Heart right ventricle (tissue), 16 donors: ENCODE results near the gene SORL1. TPM values are rescaled to one million over a fixed set of nuclear protein-coding genes. Genes with fewer than 3 reads are reported as not detected.

Experiments used
- ATAC-seq, 8 donors: fragments of 200-7000 bp; cut with Tn5 transposase; one replicate each; pipeline ENCODE4 v1.9.1; 2020; ENCODE audit warnings: mild to moderate bottlenecking in 8 of 8, moderate library complexity in 8 of 8, moderate number of reproducible peaks in 1 of 8
- DNase-seq, 2 donors: peaks; one replicate each; pipeline ENCODE4 v3.0.0-alpha.2; 2020
- H3K27ac ChIP-seq, 10 donors: fragments of 200-600 bp; sonication (generic) in 2 of 10; one replicate each; pipeline versions ENCODE4 v1.5.0 to v1.8.0; 2020 to 2022; ENCODE audit warnings: mild to moderate bottlenecking in 3 of 10
- H3K27me3 ChIP-seq, 7 donors: fragments of 200-600 bp; one replicate each; pipeline ENCODE4 v1.8.0; 2021 to 2022; ENCODE audit warnings: mild to moderate bottlenecking in 2 of 7
- H3K36me3 ChIP-seq, 9 donors: fragments of 200-600 bp; sonication (generic) in 1 of 9; one replicate each; pipeline versions ENCODE4 v1.5.0 to v1.8.0; 2020 to 2022; ENCODE audit warnings: mild to moderate bottlenecking in 2 of 9
- H3K4me1 ChIP-seq, 9 donors: fragments of 200-600 bp; sonication (generic) in 1 of 9; one replicate each; pipeline versions ENCODE4 v1.5.0 to v1.8.0; 2020 to 2022; ENCODE audit warnings: mild to moderate bottlenecking in 4 of 9
- H3K4me3 ChIP-seq, 10 donors: fragments of 200-600 bp; sonication (generic) in 2 of 10; one replicate each; pipeline versions ENCODE4 v1.5.0 to v1.8.0; 2020 to 2022; ENCODE audit warnings: mild to moderate bottlenecking in 7 of 10, moderate library complexity in 2 of 10
- H3K9me3 ChIP-seq, 11 donors: fragments of 200-600 bp in 10 of 11; sonication (generic) in 2 of 11; one replicate each; pipeline versions ENCODE4 v1.5.0 to v1.8.0; 2013 to 2022; ENCODE audit warnings: mild to moderate bottlenecking in 2 of 11, control low read depth in 1 of 11, moderate library complexity in 1 of 11
- WGBS, 2 donors: extraction: QIAGEN DNeasy Blood & Tissue Kit; methylation state at CpG; one replicate each; pipeline ENCODE4 v1.1.7; 2013; ENCODE audit warnings: inconsistent platforms in 1 of 2; 5-methylcytosine and 5-hydroxymethylcytosine counted together
- intact Hi-C, 10 donors: fragments of 100-400 bp; cut with DNase I; formaldehyde crosslinking; loops; one replicate each; pipeline versions ENCODE4 v1.11.1 to v1.14.2; 2022
- polyA plus RNA-seq, 2 donors: library from polyadenylated mRNA; stranded (reverse); fragments of 200-250 nt; gene quantifications; one replicate each; pipeline ENCODE4 v1.2.3, GENCODE V29; 2013
- total RNA-seq, 10 donors: library from RNA; stranded (reverse); fragmentation: NEBNext Ultra II Directional in 3 of 10; extraction: Animal tissue kit (Norgen Biotek cat#: 25700) in 3 of 10; gene quantifications; one replicate each; pipeline versions ENCODE4 v1.2.1 to v1.2.4, GENCODE V29; 2021 to 2023
- TF ChIP-seq, protein P1 (sequence below), 9 donors: fragments of 200-600 bp; sonication (generic) in 2 of 9; IDR thresholded peaks; one replicate each; pipeline versions ENCODE4 v1.5.0 to v1.8.0; 2021 to 2022; ENCODE audit warnings: antibody characterized with exemption in 9 of 9, mild to moderate bottlenecking in 5 of 9, moderate library complexity in 1 of 9
- donor health status: Arrhythmogenic right ventricular cardiomyopathy.
- donor health status: ischemic (EF 13 %, LVEDD 7.1; RV severe dilation, severe dysfunction).
- donor health status: healthy with polysubstance abuse.
- donor health status: DM: no; HTN: yes; CAD: no.
- donor health status: DM: no; HTN: no; CAD: no.
- donor health status: ischemic (EF 25% LVEDD 6.9; RV normal size, moderate dysfunction).
- donor health status: ischemic (EF 25% LVEDD 5.7; RV mildly dilated, moderate dysfunction).
- donor health status: healthy.
- donor health status: DM: yes; HTN: yes; CAD: no.
- donor health status: Ischemic cardiomyopathy.
- donor health status: ischemic (EF 35%, LVEDD 5.7; RV mildly dilated, moderate dysfunction).
- donor health status: nonischemic (EF 11% LVEDD 7.7; RV severe dilation, severe dysfunction).
- donor health status: DM: yes; HTN: yes; CAD: no.
- donor health status: PGD.
- donor health status: ischemic (EF 29% LVEDD 5.4; RV normal size, mild dysfunction).
- donor health status: nonischemic (EF 23%, LVEDD 6.1; RV moderate dilation, normal function).

SORL1 gene
- total and polyA plus RNA-seq, 12 donors, result 0.26 to 15.1 (median 8.7) TPM

DNA sequence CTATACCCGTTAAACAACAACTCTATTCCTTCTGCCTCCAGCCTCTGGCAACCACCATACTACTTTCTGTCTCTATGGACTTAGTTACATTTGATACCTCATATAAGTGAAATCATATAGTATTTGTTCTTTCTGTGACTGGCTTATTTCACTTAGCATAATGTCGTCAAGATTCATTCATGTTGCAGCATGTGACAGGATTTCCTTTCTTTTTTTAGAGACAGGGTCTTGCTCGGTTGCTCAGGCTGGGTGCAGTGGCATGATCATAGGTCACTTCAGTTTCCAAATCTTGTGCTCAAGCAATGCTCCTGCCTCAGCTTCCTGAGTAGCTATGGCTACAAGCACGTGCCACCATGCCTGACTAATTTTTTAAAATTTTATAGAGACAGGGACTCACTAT, 29.4 kb upstream of the SORL1 start:
- Histone ChIP-seq H3K9me3 (no peaks in the 10 kb centered on the region), H3K27ac (no peak overlapping the region), H3K36me3 (no peaks in the 10 kb centered on the region), H3K27me3 (peaks cover 0 to 5% (median 0%) of the 10 kb centered on the region in 7 donors), H3K4me3 (no peak overlapping the region), H3K4me1 (peaks cover 0 to 49% (median 5%) of the 10 kb centered on the region in 9 donors)
- WGBS, 2 donors, result 58 to 66% methylated on average over 4 of the region's 4 CpGs
- ATAC-seq (no peak), DNase-seq (no peak)
- TF ChIP-seq, protein P1, sequence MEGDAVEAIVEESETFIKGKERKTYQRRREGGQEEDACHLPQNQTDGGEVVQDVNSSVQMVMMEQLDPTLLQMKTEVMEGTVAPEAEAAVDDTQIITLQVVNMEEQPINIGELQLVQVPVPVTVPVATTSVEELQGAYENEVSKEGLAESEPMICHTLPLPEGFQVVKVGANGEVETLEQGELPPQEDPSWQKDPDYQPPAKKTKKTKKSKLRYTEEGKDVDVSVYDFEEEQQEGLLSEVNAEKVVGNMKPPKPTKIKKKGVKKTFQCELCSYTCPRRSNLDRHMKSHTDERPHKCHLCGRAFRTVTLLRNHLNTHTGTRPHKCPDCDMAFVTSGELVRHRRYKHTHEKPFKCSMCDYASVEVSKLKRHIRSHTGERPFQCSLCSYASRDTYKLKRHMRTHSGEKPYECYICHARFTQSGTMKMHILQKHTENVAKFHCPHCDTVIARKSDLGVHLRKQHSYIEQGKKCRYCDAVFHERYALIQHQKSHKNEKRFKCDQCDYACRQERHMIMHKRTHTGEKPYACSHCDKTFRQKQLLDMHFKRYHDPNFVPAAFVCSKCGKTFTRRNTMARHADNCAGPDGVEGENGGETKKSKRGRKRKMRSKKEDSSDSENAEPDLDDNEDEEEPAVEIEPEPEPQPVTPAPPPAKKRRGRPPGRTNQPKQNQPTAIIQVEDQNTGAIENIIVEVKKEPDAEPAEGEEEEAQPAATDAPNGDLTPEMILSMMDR (IDR thresholded peaks at IDR 0.05), result no peak
- intact Hi-C loops, result loop anchor here in 4 of 10 donors (10.0 kb wide), 3 partner anchors 88 to 172 kb away; no protein-coding TSS in a partner anchor

DNA sequence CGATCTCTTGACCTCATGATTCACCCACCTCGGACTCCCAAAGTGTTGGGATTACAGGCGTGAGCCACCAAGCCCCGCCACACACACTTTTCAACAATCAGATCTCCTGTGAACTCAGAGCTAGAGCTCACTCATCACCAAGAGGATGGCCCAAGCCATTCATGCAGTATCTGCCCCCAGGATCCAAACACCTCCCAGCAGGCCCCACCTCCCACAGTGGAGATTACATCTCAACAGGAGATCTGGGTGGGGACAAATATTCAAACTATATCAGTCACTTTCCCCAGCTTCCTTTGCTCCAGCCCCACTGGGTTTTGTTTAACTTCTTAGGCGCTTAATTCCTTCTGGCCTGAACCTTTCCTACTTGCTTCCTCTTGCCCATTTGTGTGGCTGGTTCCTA, 26.3 kb upstream of the SORL1 start:
- DNase-seq, result no peak
- Histone ChIP-seq H3K4me3 (no peak overlapping the region), H3K4me1 (peaks cover 0 to 33% (median 0%) of the 10 kb centered on the region in 9 donors), H3K27me3 (peaks cover 0 to 5% (median 0%) of the 10 kb centered on the region in 7 donors), H3K9me3 (no peaks in the 10 kb centered on the region), H3K27ac (peak overlapping the region in 1 of 10 donors; percentile 38), H3K36me3 (no peaks in the 10 kb centered on the region)
- ATAC-seq, result no peak
- 96% methylated on average over 5 of the region's 5 CpGs for WGBS, 2 donors
- TF ChIP-seq, protein P1 (IDR thresholded peaks at IDR 0.05), result no peak
- intact Hi-C loops, result loop anchor here in 4 of 10 donors (10.0 kb wide), 3 partner anchors 91 to 169 kb away; no protein-coding TSS in a partner anchor

DNA sequence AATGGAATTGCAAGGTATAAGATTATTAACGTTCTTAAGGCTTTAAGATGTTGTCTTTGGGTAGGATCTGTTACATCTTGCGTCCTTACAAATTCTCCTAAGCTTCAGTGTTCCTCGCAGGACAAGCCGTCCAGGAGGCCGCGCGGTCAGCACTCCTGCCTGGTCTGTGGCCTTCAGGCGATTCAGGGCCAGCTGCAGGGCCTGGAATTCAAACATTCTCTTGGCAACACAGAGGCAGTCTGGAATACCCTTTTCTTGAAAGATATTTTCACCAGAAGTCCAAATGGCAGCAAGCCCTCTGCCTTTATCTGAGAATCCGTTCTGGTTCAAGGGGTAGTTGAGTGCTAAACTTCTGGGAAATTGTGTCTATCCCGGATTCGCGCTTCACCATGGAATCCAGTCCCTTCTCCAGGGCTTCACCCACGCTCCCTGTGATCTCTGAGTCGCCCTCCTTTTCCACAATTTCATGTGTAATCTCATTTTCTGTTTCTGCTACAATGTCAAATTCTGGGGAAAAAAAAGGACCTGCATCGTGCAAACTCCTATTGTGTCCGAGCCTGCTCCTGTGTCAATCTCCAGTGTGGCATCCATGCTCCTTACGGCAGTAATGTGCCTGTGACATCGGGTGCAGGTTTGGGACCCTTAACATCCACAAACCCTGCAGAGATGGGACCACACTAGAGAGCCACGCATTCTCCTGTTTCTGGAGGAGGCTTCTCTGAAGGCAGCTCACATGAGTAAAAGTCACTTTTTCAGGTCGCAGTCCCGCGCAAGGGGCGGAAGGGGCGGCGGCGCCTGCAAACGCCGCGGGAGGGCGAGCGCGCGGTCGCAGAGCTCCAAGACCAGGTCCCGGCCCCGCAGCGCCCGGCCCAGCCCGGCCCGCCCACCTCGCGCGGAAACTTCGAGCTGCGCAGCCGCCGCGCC, 25.4 kb upstream of the SORL1 start:
- Histone ChIP-seq H3K27me3 (peaks cover 0 to 5% (median 0%) of the 10 kb centered on the region in 7 donors), H3K36me3 (no peaks in the 10 kb centered on the region), H3K27ac (peak overlapping the region in 3 of 10 donors; percentile 25 to 38 (median 28)), H3K9me3 (no peaks in the 10 kb centered on the region), H3K4me3 (peak overlapping the region in 9 of 10 donors; percentile 16 to 41 (median 33)), H3K4me1 (peaks cover 0 to 29% (median 0%) of the 10 kb centered on the region in 9 donors)
- TF ChIP-seq, protein P1 (IDR thresholded peaks at IDR 0.05), result peak in 5 of 9 donors; percentile 24 to 48 (median 41)
- DNase-seq, result peak; percentile 30 to 56
- peak; percentile 79 to 92 (median 84) for ATAC-seq
- WGBS, 2 donors, result 22 to 24% methylated on average over 48 of the region's 48 CpGs
- intact Hi-C loops, result loop anchor here in 4 of 10 donors (10.0 kb wide), 3 partner anchors 92 to 168 kb away; no protein-coding TSS in a partner anchor

DNA sequence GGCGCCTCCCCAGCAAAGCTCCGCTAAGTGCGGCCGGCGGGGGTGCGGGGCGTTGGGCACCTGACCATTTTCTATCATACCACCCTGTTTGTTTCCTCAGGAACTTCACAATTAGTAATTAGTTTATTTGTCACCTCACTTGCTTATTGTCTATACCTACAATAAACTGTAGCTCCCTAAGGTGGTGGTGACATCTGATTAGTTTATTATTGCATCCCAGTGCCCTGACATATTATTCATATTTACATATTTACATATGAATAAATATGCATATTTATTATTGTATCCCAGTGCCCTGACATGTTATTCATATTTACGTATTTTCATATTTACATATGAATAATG, 24.7 kb upstream of the SORL1 start:
- ATAC-seq, result no peak
- peak overlapping the region in 1 of 10 donors; percentile 38 for H3K27ac ChIP-seq
- no peaks in the 10 kb centered on the region for H3K9me3 ChIP-seq
- TF ChIP-seq, protein P1 (IDR thresholded peaks at IDR 0.05), result no peak
- no peak for DNase-seq
- peaks cover 0 to 29% (median 0%) of the 10 kb centered on the region in 9 donors for H3K4me1 ChIP-seq
- H3K27me3 ChIP-seq, result peaks cover 0 to 5% (median 0%) of the 10 kb centered on the region in 7 donors
- peak overlapping the region in 9 of 10 donors; percentile 16 to 41 (median 33) for H3K4me3 ChIP-seq
- H3K36me3 ChIP-seq, result no peaks in the 10 kb centered on the region
- WGBS, 2 donors, result 12 to 13% methylated on average over 8 of the region's 8 CpGs
- intact Hi-C loops, result loop anchor here in 4 of 10 donors (10.0 kb wide), 3 partner anchors 93 to 167 kb away; no protein-coding TSS in a partner anchor
